ENCODE results near the gene FERMT2. TPM values are rescaled to one million over a fixed set of nuclear protein-coding genes. Genes with fewer than 3 reads are reported as not detected.
"Not testable (repeated sequence)": the region's sequence is repeated elsewhere in the genome, so short reads cannot be mapped to it uniquely, and the experiment has no call there.

FERMT2 gene
- total RNA-seq, 4 donors from 2014 or later = 8.4 to 27.0 (median 15.1) TPM

GRCh38 chr14:52923902-52924575 lies 26.8 kb downstream of the FERMT2 start:
- 61 to 85% methylated on average over 3 of the region's 3 CpGs for WGBS, 2 donors
- no peak for DNase-seq (ENCODE audit: low spot score in 2 of 2)
- intact Hi-C loops (cut with DNase I; ENCODE audit: low total_unique reads) = no loop called here
- no peak for TF ChIP-seq CTCF (IDR thresholded peaks at IDR 0.05)
- no peak for TF ChIP-seq POLR2A (IDR thresholded peaks at IDR 0.05)
- H3K4me3 ChIP-seq (ENCODE audit: low read depth, poor library complexity, severe bottlenecking) = no peak overlapping the region

GRCh38 chr14:52922656-52923055 lies 28.2 kb downstream of the FERMT2 start:
- intact Hi-C loops (cut with DNase I; ENCODE audit: low total_unique reads) = no loop called here
- 57 to 64% methylated on average over 4 of the region's 4 CpGs for WGBS, 2 donors
- TF ChIP-seq POLR2A (IDR thresholded peaks at IDR 0.05) = no peak
- TF ChIP-seq CTCF (IDR thresholded peaks at IDR 0.05) = no peak
- DNase-seq (ENCODE audit: low spot score in 2 of 2) = no peak
- no peak overlapping the region for H3K4me3 ChIP-seq (ENCODE audit: low read depth, poor library complexity, severe bottlenecking)

GRCh38 chr14:52922059-52922458 lies 28.8 kb downstream of the FERMT2 start:
- TF ChIP-seq CTCF (IDR thresholded peaks at IDR 0.05) = no peak
- TF ChIP-seq POLR2A (IDR thresholded peaks at IDR 0.05) = no peak
- intact Hi-C loops (cut with DNase I; ENCODE audit: low total_unique reads) = no loop called here
- no peak for DNase-seq (ENCODE audit: low spot score in 2 of 2)
- no peak overlapping the region for H3K4me3 ChIP-seq (ENCODE audit: low read depth, poor library complexity, severe bottlenecking)

GRCh38 chr14:52920411-52920810 lies 30.4 kb downstream of the FERMT2 start:
- H3K4me3 ChIP-seq (ENCODE audit: low read depth, poor library complexity, severe bottlenecking); intact Hi-C loops (cut with DNase I; ENCODE audit: low total_unique reads); DNase-seq (ENCODE audit: low spot score in 2 of 2): not testable (repeated sequence)
- 95 to 97% methylated on average over 5 of the region's 5 CpGs for WGBS, 2 donors

GRCh38 chr14:52919971-52920370 lies 30.9 kb downstream of the FERMT2 start:
- DNase-seq (ENCODE audit: low spot score in 2 of 2) = no peak
- WGBS, 2 donors = 57 to 72% methylated on average over 3 of the region's 3 CpGs
- TF ChIP-seq CTCF (IDR thresholded peaks at IDR 0.05) (no peak), POLR2A (IDR thresholded peaks at IDR 0.05) (no peak)
- H3K4me3 ChIP-seq (ENCODE audit: low read depth, poor library complexity, severe bottlenecking) = no peak overlapping the region
- intact Hi-C loops (cut with DNase I; ENCODE audit: low total_unique reads) = no loop called here

- intact Hi-C loops (cut with DNase I; ENCODE audit: low total_unique reads) = no loop called here
- no peak for DNase-seq (ENCODE audit: low spot score in 2 of 2)
- no peak for TF ChIP-seq CTCF (IDR thresholded peaks at IDR 0.05)
- TF ChIP-seq POLR2A (IDR thresholded peaks at IDR 0.05) = no peak
- no peak overlapping the region for H3K4me3 ChIP-seq (ENCODE audit: low read depth, poor library complexity, severe bottlenecking)
These were observed 32.4 kb downstream of the FERMT2 start for GRCh38 chr14:52918486-52918885.
